ENCODE data around the gene OR6T1.

OR6T1 gene

GRCh38 chr11:123943738-123944137 lies at the start of gene OR6T1:
OR6T1 (minus strand) TSS chr11:123943838; CDS start chr11:123943838, 0 bp downstream.
- DNase-seq (ENCODE audit: low read depth): no peak

- DNase-seq (ENCODE audit: low read depth): no peak
Measured at GRCh38 chr11:123979311-123979710, 35.7 kb upstream of the OR6T1 start.

GRCh38 chr11:123977731-123978347 lies 34.2 kb upstream of the OR6T1 start, which contains the start of gene OR10S1:
OR10S1 (minus strand) TSS chr11:123977781; CDS start chr11:123977664, 117 bp downstream.
- no peak for DNase-seq (ENCODE audit: low read depth)

- DNase-seq (ENCODE audit: low read depth): no peak
Measured at GRCh38 chr11:123976770-123977560, 33.3 kb upstream of the OR6T1 start.

GRCh38 chr11:123973816-123974215 lies 30.2 kb upstream of the OR6T1 start:
- DNase-seq (ENCODE audit: low read depth): no peak

GRCh38 chr11:123956752-123957151 lies 13.1 kb upstream of the OR6T1 start:
- no peak for DNase-seq (ENCODE audit: low read depth)

- DNase-seq (ENCODE audit: low read depth): no peak
Measured at GRCh38 chr11:123945132-123945531, 1.5 kb upstream of the OR6T1 start.

- no peak for DNase-seq (ENCODE audit: low read depth)
Measured at GRCh38 chr11:123942413-123942812, 1.2 kb downstream of the OR6T1 start.

- no peak for DNase-seq (ENCODE audit: low read depth)
Measured at GRCh38 chr11:123939317-123939716, 4.3 kb downstream of the OR6T1 start, which contains the start of gene OR4D5. OR4D5 (plus strand) TSS chr11:123939617; CDS start chr11:123939617, 0 bp downstream.

- DNase-seq (ENCODE audit: low read depth): no peak
Measured at GRCh38 chr11:123924027-123924426, 19.6 kb downstream of the OR6T1 start.

GRCh38 chr11:123920943-123921342 lies 22.7 kb downstream of the OR6T1 start:
- no peak for DNase-seq (ENCODE audit: low read depth)

- no peak for DNase-seq (ENCODE audit: low read depth)
Measured at GRCh38 chr11:123905826-123906225, 37.8 kb downstream of the OR6T1 start.

- DNase-seq (ENCODE audit: low read depth): no peak
Measured at GRCh38 chr11:123904932-123905331, 38.7 kb downstream of the OR6T1 start.

- DNase-seq (ENCODE audit: low read depth): no peak
Measured at GRCh38 chr11:123903932-123904331, 39.7 kb downstream of the OR6T1 start.

GRCh38 chr11:123901867-123902266 lies 41.8 kb downstream of the OR6T1 start, which contains the start of gene OR8D4:
OR8D4 (plus strand) TSS chr11:123902167; CDS start chr11:123906432, 4,265 bp downstream.
- DNase-seq (ENCODE audit: low read depth): no peak

- DNase-seq (ENCODE audit: low read depth): no peak
Measured at GRCh38 chr11:123899792-123900191, 43.8 kb downstream of the OR6T1 start.
